Neutrophil (primary cell): Measurements from ENCODE around the gene MPC1.

Experiments
- H3K27ac ChIP-seq: fragments of 200-600 bp; sonication (generic); 2 replicates; pipeline ENCODE4 v1.5.1; 2016; ENCODE audit warnings: mild to moderate bottlenecking, moderate library complexity
- H3K27me3 ChIP-seq: fragments of 200-600 bp; sonication (generic); 2 replicates; pipeline ENCODE4 v1.6.0; 2016; ENCODE audit warnings: mild to moderate bottlenecking
- H3K36me3 ChIP-seq: fragments of 200-600 bp; sonication (generic); 2 replicates; pipeline ENCODE4 v1.5.1; 2017
- H3K4me1 ChIP-seq, 2 experiments: fragments of 200-600 bp in 1 of 2; sonication (generic) in 1 of 2; 1 replicate in 1 of 2; 2 replicates in 1 of 2; pipeline versions ENCODE4 v1.5.1 to v1.6.1; 2013 to 2016; ENCODE audit warnings: low read depth in 1 of 2, low read length in 1 of 2, mild to moderate bottlenecking in 1 of 2, moderate library complexity in 1 of 2; ENCODE audit not compliant: control insufficient read depth in 1 of 2, insufficient read depth in 1 of 2
- H3K4me3 ChIP-seq, 2 experiments: fragments of 200-600 bp in 1 of 2; sonication (generic) in 1 of 2; 1 replicate in 1 of 2; 2 replicates in 1 of 2; pipeline ENCODE4 v1.5.1; 2013 to 2016; ENCODE audit warnings: low read depth in 1 of 2, low read length in 1 of 2, mild to moderate bottlenecking in 1 of 2, moderate library complexity in 1 of 2
- H3K9me3 ChIP-seq: fragments of 200-600 bp; sonication (generic); 2 replicates; pipeline ENCODE4 v1.5.1; 2016
- CTCF ChIP-seq: fragments of 200-600 bp; sonication (generic); IDR thresholded peaks from 2 replicates; pipeline ENCODE4 v1.5.1; 2016; ENCODE audit warnings: antibody characterized with exemption

MPC1 gene

GRCh38 chr6:166382933-166383801 lies at the start of gene MPC1:
Gene MPC1 (minus strand): TSS chr6:166382940. CDS start chr6:166382876, 64 bp downstream.
- Histone ChIP-seq H3K27me3 (no peaks in the 10 kb centered on the region), H3K4me1 (peaks cover 24 to 32% of the 10 kb centered on the region in 2 experiments), H3K27ac (peak within 1 kb of the TSS; percentile 86), H3K9me3 (no peaks in the 10 kb centered on the region), H3K36me3 (no peaks in the 10 kb centered on the region), H3K4me3 (peak within 1 kb of the TSS; percentile 81 to 92)
- TF ChIP-seq CTCF, result peak; percentile 55

GRCh38 chr6:166430269-166430668 lies 47.5 kb upstream of the MPC1 start:
- H3K27me3 ChIP-seq, result no peaks in the 10 kb centered on the region
- no peaks in the 10 kb centered on the region for H3K4me1 ChIP-seq
- H3K27ac ChIP-seq, result no peak overlapping the region
- no peak for TF ChIP-seq CTCF
- H3K4me3 ChIP-seq, result no peak overlapping the region
- no peaks in the 10 kb centered on the region for H3K9me3 ChIP-seq
- peaks cover 57% of the 10 kb centered on the region for H3K36me3 ChIP-seq

- Histone ChIP-seq H3K9me3 (no peaks in the 10 kb centered on the region), H3K4me3 (no peak overlapping the region), H3K4me1 (no peaks in the 10 kb centered on the region), H3K27ac (no peak overlapping the region), H3K27me3 (no peaks in the 10 kb centered on the region), H3K36me3 (peaks cover 57% of the 10 kb centered on the region)
- no peak for TF ChIP-seq CTCF
Observed at GRCh38 chr6:166424431-166424830, 41.7 kb upstream of the MPC1 start.

- H3K36me3 ChIP-seq, result peaks cover 61% of the 10 kb centered on the region
- no peaks in the 10 kb centered on the region for H3K9me3 ChIP-seq
- H3K4me3 ChIP-seq, result no peak overlapping the region
- H3K27ac ChIP-seq, result no peak overlapping the region
- no peaks in the 10 kb centered on the region for H3K4me1 ChIP-seq
- H3K27me3 ChIP-seq, result no peaks in the 10 kb centered on the region
- TF ChIP-seq CTCF, result no peak
Observed at GRCh38 chr6:166423781-166424180, 41.0 kb upstream of the MPC1 start.

- H3K4me1 ChIP-seq, result no peaks in the 10 kb centered on the region
- no peak overlapping the region for H3K27ac ChIP-seq
- no peak overlapping the region for H3K4me3 ChIP-seq
- H3K27me3 ChIP-seq, result no peaks in the 10 kb centered on the region
- no peak for TF ChIP-seq CTCF
- no peaks in the 10 kb centered on the region for H3K9me3 ChIP-seq
- peaks cover 67% of the 10 kb centered on the region for H3K36me3 ChIP-seq
Observed at GRCh38 chr6:166423051-166423745, 40.5 kb upstream of the MPC1 start.
